CD4-positive, alpha-beta T cell treated with Interferon alpha-2 for 1 hour (primary cell): Measurements from ENCODE around the gene RCOR1.
"Not testable (repeated sequence)": the region's sequence is repeated elsewhere in the genome, so short reads cannot be mapped to it uniquely, and the experiment has no call there.

Experiments used
- DNase-seq, 2 donors: peaks; one replicate each; pipeline ENCODE4 v3.0.0-alpha.2; 2020 to 2022

Gene RCOR1

GRCh38 chr14:102571478-102572042, 20.9 kb upstream of the RCOR1 start:
- no peak for DNase-seq

- DNase-seq, result not testable (repeated sequence)
Measured at GRCh38 chr14:102573161-102573560, 19.3 kb upstream of the RCOR1 start.

- peak in 1 of 2 donors; percentile 13 for DNase-seq
Measured at GRCh38 chr14:102573591-102574046, 18.8 kb upstream of the RCOR1 start.

- no peak for DNase-seq
Measured at GRCh38 chr14:102574281-102575159, 17.9 kb upstream of the RCOR1 start.

GRCh38 chr14:102575160-102575845, 17.1 kb upstream of the RCOR1 start:
- no peak for DNase-seq

- DNase-seq, result not testable (repeated sequence)
Measured at GRCh38 chr14:102575846-102576428, 16.5 kb upstream of the RCOR1 start.

- DNase-seq, result no peak
Measured at GRCh38 chr14:102578821-102579220, 13.6 kb upstream of the RCOR1 start.

GRCh38 chr14:102579696-102580549, 12.5 kb upstream of the RCOR1 start:
- DNase-seq, result no peak

- no peak for DNase-seq
Measured at GRCh38 chr14:102580550-102581110, 11.8 kb upstream of the RCOR1 start.

- DNase-seq, result no peak
Measured at GRCh38 chr14:102581193-102581592, 11.3 kb upstream of the RCOR1 start.

- no peak for DNase-seq
Measured at GRCh38 chr14:102583726-102584125, 8.7 kb upstream of the RCOR1 start.

GRCh38 chr14:102584871-102585869, 7.3 kb upstream of the RCOR1 start:
- no peak for DNase-seq

- no peak for DNase-seq
Measured at GRCh38 chr14:102586420-102587104, 5.9 kb upstream of the RCOR1 start.

GRCh38 chr14:102588821-102589220, 3.6 kb upstream of the RCOR1 start:
- no peak for DNase-seq

- no peak for DNase-seq
Measured at GRCh38 chr14:102589761-102590290, 2.6 kb upstream of the RCOR1 start.

- peak in 1 of 2 donors; percentile 10 for DNase-seq
Measured at GRCh38 chr14:102590667-102591099, 1.8 kb upstream of the RCOR1 start.

GRCh38 chr14:102591372-102591943, 991 bp upstream of the RCOR1 start:
- peak; percentile 4 to 37 for DNase-seq

- peak in 1 of 2 donors; percentile 6 for DNase-seq
Measured at GRCh38 chr14:102592763-102593060, 263 bp downstream of the RCOR1 start.

- DNase-seq, result peak; percentile 60 to 70
Measured at GRCh38 chr14:102593061-102593824, 794 bp downstream of the RCOR1 start.
